Uterus (tissue), 4 donors: Measurements from ENCODE around the gene SLX4IP. TPM values are rescaled to one million over a fixed set of nuclear protein-coding genes. Genes with fewer than 3 reads are reported as not detected.

Experiments
- DNase-seq, 2 donors: peaks; one replicate each; pipeline ENCODE4 v3.0.0-alpha.2; 2019 to 2020
- H3K27ac ChIP-seq, 2 donors: fragments of 200-600 bp; sonication (generic); 1 replicate in 1 of 2; 2 replicates in 1 of 2; pipeline ENCODE4 v1.5.1; 2016 to 2018
- H3K27me3 ChIP-seq, 2 donors: fragments of 200-600 bp; sonication (generic); one replicate each; pipeline ENCODE4 v1.5.1; 2018 to 2019; ENCODE audit warnings: control low read depth in 1 of 2
- H3K36me3 ChIP-seq, 2 donors: fragments of 200-600 bp; sonication (generic); one replicate each; pipeline ENCODE4 v1.5.1; 2019; ENCODE audit warnings: control low read depth in 1 of 2
- H3K4me1 ChIP-seq, 2 donors: fragments of 200-600 bp; sonication (generic); one replicate each; pipeline ENCODE4 v1.5.1; 2018 to 2019; ENCODE audit warnings: control low read depth in 1 of 2
- H3K4me3 ChIP-seq, 2 donors: fragments of 200-600 bp; sonication (generic); 1 replicate in 1 of 2; 2 replicates in 1 of 2; pipeline ENCODE4 v1.5.1; 2018 to 2019; ENCODE audit warnings: mild to moderate bottlenecking in 1 of 2
- H3K9me3 ChIP-seq, 2 donors: fragments of 200-600 bp; sonication (generic); one replicate each; pipeline ENCODE4 v1.5.1; 2019; ENCODE audit warnings: control low read depth in 1 of 2
- POLR2A ChIP-seq, 2 donors: fragments of 450-650 bp; IDR thresholded peaks; one replicate each; pipeline ENCODE4 v1.6.1; 2016; ENCODE audit warnings: antibody characterized with exemption in 2 of 2, mild to moderate bottlenecking in 1 of 2, moderate library complexity in 1 of 2
- intact Hi-C: fragments of 100-400 bp; cut with DNase I; formaldehyde crosslinking; loops from one replicate; pipeline ENCODE4 v1.15.1; 2023; ENCODE audit warnings: low total_unique reads
- total RNA-seq, 4 donors: library from RNA; depleted of rRNA in 3 of 4; stranded (reverse); fragments of >200 nt in 3 of 4; gene quantifications; one replicate each; pipeline versions ENCODE4 v1.1.0 to v1.2.4, GENCODE V29; 2014 to 2023
- TF ChIP-seq, protein P1 (sequence below), 4 experiments: fragments of 200-600 bp in 2 of 4; fragments of 450-650 bp in 2 of 4; sonication (generic) in 2 of 4; IDR thresholded peaks; one replicate each; pipeline ENCODE4 v1.5.1; 2016 to 2019; ENCODE audit warnings: antibody characterized with exemption in 4 of 4, mild to moderate bottlenecking in 2 of 4, moderate library complexity in 1 of 4
- donor health status: DM: yes; HTN: yes; CAD: no.

Gene SLX4IP
- total RNA-seq, 4 donors from 2014 or later: 0.51 to 7.1 (median 2.0) TPM

DNA sequence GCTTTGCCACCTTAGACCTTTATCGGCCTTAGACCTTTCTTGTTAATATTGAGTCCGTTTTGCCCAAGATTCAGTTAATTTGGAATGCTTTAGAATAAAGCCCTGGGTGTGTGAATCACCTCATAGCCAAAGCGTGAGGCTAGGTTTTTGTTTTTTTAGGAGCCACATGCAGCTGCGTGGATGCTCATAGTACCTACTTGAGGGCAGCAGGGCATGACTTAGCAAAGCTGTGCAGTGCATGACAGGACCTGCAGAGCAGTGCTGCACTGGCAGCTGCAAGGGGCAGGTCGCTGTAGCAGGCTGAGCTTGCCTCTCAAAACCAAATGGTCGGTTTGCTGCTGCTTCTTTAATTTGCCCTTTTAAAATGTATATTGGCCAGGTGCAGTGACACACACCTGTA, 122.6 kb downstream of the SLX4IP start:
- Histone ChIP-seq H3K27ac (peak overlapping the region in 1 of 2 donors; percentile 50), H3K9me3 (no peaks in the 10 kb centered on the region), H3K36me3 (no peaks in the 10 kb centered on the region), H3K27me3 (no peaks in the 10 kb centered on the region), H3K4me3 (no peak overlapping the region), H3K4me1 (no peaks in the 10 kb centered on the region)
- DNase-seq: no peak
- intact Hi-C loops: no loop called here
- no peak for TF ChIP-seq POLR2A (IDR thresholded peaks at IDR 0.05)
- TF ChIP-seq, protein P1, sequence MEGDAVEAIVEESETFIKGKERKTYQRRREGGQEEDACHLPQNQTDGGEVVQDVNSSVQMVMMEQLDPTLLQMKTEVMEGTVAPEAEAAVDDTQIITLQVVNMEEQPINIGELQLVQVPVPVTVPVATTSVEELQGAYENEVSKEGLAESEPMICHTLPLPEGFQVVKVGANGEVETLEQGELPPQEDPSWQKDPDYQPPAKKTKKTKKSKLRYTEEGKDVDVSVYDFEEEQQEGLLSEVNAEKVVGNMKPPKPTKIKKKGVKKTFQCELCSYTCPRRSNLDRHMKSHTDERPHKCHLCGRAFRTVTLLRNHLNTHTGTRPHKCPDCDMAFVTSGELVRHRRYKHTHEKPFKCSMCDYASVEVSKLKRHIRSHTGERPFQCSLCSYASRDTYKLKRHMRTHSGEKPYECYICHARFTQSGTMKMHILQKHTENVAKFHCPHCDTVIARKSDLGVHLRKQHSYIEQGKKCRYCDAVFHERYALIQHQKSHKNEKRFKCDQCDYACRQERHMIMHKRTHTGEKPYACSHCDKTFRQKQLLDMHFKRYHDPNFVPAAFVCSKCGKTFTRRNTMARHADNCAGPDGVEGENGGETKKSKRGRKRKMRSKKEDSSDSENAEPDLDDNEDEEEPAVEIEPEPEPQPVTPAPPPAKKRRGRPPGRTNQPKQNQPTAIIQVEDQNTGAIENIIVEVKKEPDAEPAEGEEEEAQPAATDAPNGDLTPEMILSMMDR (IDR thresholded peaks at IDR 0.05): no peak

DNA sequence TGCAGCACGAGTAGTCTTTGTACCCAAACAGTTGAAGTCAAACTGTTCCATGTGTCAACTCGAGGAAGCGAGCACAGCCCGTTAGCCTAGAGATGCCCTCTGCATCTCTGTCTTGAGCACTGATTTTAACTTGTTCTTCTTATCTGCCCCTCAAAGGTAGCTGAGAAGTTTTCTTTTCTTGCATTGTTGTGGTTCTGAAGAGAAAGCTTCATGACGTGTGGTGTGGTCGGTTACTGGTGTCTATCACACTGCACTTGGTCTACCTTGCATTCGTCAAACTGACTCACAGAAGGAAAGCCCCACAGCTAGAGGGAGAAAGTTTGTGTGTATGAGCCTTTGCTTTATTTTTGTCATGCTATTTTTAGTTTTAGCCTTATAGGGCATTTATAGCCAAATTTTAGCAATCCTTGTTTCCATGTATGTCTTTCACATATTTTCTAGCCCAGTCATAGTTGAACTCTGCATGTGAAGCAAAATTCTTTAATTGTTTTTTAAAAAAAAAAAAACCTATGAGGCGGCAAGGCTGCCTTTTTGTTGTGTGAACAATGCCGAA, 123.6 kb downstream of the SLX4IP start:
- Histone ChIP-seq H3K4me3 (no peak overlapping the region), H3K36me3 (no peaks in the 10 kb centered on the region), H3K27ac (peak overlapping the region; percentile 23 to 50), H3K27me3 (no peaks in the 10 kb centered on the region), H3K9me3 (no peaks in the 10 kb centered on the region), H3K4me1 (no peaks in the 10 kb centered on the region)
- intact Hi-C loops: no loop called here
- no peak for DNase-seq
- no peak for TF ChIP-seq POLR2A (IDR thresholded peaks at IDR 0.05)
- TF ChIP-seq, protein P1 (IDR thresholded peaks at IDR 0.05): peak in 2 of 4 experiments; percentile 12 to 28

DNA sequence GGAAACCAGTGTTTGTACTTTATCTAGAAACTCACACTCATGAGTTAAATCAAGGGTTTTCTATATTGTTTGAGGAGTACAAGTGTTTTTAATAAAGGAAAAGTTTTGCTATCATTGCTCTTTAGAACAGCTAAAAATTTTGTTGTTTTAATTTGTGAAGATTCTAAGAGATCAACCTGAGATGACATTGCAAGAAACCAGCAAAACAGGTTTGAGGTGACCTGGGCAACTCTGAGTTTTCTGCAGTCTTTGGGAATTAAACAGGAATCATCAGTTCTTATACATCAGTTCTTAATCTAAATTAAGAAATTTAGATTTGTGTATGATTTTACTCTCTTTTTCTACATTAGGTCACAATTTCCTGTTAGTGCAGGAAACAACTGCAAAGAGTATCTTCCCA, 124.2 kb downstream of the SLX4IP start:
- DNase-seq: no peak
- Histone ChIP-seq H3K4me3 (no peak overlapping the region), H3K27ac (peak overlapping the region in 1 of 2 donors; percentile 35), H3K4me1 (no peaks in the 10 kb centered on the region), H3K27me3 (no peaks in the 10 kb centered on the region), H3K9me3 (no peaks in the 10 kb centered on the region), H3K36me3 (no peaks in the 10 kb centered on the region)
- intact Hi-C loops: no loop called here
- TF ChIP-seq POLR2A (IDR thresholded peaks at IDR 0.05): no peak
- TF ChIP-seq, protein P1 (IDR thresholded peaks at IDR 0.05): no peak

DNA sequence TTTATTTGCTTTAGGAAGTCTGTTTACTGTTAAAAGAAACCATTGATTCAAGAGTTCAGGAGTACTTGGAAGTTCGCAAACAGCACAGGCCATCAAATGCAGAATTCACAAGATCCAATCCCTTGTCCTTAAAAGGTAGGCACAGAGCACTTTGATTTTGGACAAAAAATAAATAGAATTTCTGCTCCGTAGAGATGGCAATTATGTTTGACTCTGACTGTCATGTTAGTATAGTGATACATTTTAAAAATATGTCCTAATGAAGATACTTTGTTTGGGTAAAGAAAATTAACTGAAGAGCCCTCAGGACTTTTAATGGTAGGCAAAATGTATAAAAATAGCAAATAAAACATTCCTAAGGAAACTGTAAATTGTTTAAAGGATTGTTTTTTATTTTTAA, 125.6 kb downstream of the SLX4IP start:
- no peak for TF ChIP-seq POLR2A (IDR thresholded peaks at IDR 0.05)
- TF ChIP-seq, protein P1 (IDR thresholded peaks at IDR 0.05): no peak
- H3K9me3 ChIP-seq: no peaks in the 10 kb centered on the region
- no peak overlapping the region for H3K4me3 ChIP-seq
- no peaks in the 10 kb centered on the region for H3K36me3 ChIP-seq
- H3K4me1 ChIP-seq: no peaks in the 10 kb centered on the region
- H3K27me3 ChIP-seq: no peaks in the 10 kb centered on the region
- intact Hi-C loops: no loop called here
- H3K27ac ChIP-seq: no peak overlapping the region
- DNase-seq: no peak

DNA sequence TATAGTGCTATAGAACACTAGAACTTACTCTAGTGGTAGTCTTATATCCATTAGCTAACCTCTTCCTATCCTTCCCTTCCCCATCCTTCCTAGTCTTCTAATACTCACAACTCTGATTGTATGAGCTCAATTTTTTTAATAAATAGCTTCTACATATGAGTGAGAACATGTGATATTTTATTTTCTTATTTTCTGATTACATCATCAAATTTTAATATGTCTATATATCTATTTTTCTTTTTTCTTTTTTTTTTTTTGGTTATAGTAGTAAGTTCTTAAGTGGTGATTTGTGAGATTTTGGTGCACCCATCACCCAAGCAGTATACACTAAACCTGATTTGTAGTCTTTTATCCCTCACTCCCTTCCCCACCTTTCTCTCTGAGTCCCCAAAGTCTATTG, 126.2 kb downstream of the SLX4IP start:
- DNase-seq: no peak
- H3K36me3 ChIP-seq: no peaks in the 10 kb centered on the region
- H3K4me3 ChIP-seq: no peak overlapping the region
- no peaks in the 10 kb centered on the region for H3K9me3 ChIP-seq
- no peaks in the 10 kb centered on the region for H3K4me1 ChIP-seq
- no peaks in the 10 kb centered on the region for H3K27me3 ChIP-seq
- intact Hi-C loops: no loop called here
- H3K27ac ChIP-seq: no peak overlapping the region
- TF ChIP-seq, protein P1 (IDR thresholded peaks at IDR 0.05): no peak
- TF ChIP-seq POLR2A (IDR thresholded peaks at IDR 0.05): no peak
